WI38 (cell line): ENCODE measurements around the gene ICAM1.

Source experiments
- H3K4me3 ChIP-seq: 2 replicates; pipeline ENCODE4 v1.5.1; 2011; ENCODE audit warnings: low read depth, mild to moderate bottlenecking, control low read depth, low read length
- TF ChIP-seq, protein P1 (sequence below): IDR thresholded peaks from 2 replicates; pipeline ENCODE4 v1.5.1; 2012; ENCODE audit warnings: low read depth, mild to moderate bottlenecking, control low read depth, low read length

ICAM1 gene

DNA sequence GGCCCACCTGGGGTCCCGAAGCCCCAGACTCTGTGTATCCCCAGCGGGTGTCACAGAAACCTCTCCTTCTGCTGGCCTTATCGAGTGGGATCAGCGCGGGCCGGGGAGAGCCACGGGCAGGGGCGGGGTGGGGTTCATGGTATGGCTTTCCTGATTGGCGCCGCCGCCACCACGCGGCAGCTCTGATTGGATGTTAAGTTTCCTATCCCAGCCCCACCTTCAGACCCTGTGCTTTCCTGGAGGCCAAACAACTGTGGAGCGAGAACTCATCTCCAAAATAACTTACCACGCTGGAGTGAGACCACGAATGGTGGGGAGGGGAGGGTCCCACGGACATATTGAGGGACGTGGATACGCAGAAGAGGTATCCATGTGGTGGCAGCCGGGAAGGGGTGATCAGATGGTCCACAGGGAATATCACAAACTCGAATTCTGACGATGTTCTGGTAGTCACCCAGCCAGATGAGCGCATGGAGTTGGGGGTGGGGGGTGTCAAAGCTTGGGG is 17.8 kb downstream of the ICAM1 start:
- TF ChIP-seq, protein P1, sequence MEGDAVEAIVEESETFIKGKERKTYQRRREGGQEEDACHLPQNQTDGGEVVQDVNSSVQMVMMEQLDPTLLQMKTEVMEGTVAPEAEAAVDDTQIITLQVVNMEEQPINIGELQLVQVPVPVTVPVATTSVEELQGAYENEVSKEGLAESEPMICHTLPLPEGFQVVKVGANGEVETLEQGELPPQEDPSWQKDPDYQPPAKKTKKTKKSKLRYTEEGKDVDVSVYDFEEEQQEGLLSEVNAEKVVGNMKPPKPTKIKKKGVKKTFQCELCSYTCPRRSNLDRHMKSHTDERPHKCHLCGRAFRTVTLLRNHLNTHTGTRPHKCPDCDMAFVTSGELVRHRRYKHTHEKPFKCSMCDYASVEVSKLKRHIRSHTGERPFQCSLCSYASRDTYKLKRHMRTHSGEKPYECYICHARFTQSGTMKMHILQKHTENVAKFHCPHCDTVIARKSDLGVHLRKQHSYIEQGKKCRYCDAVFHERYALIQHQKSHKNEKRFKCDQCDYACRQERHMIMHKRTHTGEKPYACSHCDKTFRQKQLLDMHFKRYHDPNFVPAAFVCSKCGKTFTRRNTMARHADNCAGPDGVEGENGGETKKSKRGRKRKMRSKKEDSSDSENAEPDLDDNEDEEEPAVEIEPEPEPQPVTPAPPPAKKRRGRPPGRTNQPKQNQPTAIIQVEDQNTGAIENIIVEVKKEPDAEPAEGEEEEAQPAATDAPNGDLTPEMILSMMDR: no peak
- H3K4me3 ChIP-seq: no peak overlapping the region

DNA sequence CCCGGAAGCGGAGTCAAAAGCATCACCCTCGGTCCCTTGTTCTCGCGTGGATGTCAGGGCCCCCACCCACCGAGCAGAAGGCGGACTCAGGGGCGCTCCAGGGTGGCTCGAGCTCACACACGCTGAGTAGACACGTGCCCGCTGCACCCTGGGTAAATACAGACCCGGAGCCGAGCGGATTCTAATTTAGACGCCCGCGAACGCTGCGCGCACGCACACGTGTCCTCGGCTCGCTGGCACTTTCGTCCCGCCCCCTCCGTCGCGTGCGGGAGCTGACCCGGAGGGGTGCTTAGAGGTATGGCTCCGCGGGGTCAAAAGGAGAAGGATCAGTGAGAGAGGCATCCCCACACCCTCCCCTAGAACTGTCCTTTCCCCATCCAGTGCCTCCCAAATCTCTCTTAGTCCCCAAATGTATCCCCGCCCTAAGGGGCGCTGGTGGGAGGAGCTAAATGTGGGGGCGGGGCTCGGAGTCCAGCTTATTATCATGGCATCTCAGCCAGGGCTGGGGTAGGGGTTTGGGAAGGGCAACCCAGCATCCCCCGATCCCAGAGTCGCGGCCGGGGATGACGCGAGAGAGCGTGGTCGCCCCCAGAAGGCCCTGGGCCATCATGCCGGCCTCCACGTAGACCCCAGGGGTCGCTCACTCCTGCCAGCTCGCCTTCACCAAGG is 18.4 kb downstream of the ICAM1 start:
- TF ChIP-seq, protein P1: no peak
- H3K4me3 ChIP-seq: peak overlapping the region; percentile 69

GRCh38 chr19:10289836-10290356 is 19.0 kb downstream of the ICAM1 start, which contains the start of gene ICAM5:
Gene ICAM5, plus strand, starts transcription at chr19:10289952. Its CDS starts 92 bp downstream, at chr19:10290044.
- TF ChIP-seq, protein P1: no peak

GRCh38 chr19:10290357-10290875 is 19.5 kb downstream of the ICAM1 start:
- TF ChIP-seq, protein P1: no peak
- peak overlapping the region; percentile 69 for H3K4me3 ChIP-seq

More at GRCh38 chr19:10289836-10290356, 19.0 kb downstream of the ICAM1 start, which contains the start of gene ICAM5:
- peak within 1 kb of the TSS; percentile 69 for H3K4me3 ChIP-seq

DNA sequence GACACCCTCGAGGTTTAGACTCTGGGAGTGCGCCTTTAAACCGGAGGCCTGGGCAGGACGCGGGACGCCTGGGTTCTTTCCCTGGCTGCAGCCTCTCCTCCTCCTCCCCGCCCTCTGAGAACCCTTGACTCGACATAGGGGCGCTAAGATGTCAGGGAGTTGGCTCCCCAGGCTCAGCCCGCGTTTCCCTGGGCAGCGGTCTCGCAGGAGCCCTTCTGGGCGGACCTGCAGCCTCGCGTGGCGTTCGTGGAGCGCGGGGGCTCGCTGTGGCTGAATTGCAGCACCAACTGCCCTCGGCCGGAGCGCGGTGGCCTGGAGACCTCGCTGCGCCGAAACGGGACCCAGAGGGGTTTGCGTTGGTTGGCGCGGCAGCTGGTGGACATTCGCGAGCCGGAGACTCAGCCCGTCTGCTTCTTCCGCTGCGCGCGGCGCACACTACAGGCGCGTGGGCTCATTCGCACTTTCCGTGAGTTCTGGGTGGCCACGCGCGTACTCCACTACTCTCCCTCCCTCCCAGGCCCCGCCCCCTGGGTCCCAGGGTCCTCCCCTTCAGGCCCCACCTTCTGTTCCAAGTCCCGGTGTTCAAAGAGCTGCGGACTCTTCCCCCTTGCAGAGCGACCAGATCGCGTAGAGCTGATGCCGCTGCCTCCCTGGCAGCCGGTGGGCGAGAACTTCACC is 20.1 kb downstream of the ICAM1 start:
- peak overlapping the region; percentile 69 for H3K4me3 ChIP-seq
- TF ChIP-seq, protein P1: no peak

DNA sequence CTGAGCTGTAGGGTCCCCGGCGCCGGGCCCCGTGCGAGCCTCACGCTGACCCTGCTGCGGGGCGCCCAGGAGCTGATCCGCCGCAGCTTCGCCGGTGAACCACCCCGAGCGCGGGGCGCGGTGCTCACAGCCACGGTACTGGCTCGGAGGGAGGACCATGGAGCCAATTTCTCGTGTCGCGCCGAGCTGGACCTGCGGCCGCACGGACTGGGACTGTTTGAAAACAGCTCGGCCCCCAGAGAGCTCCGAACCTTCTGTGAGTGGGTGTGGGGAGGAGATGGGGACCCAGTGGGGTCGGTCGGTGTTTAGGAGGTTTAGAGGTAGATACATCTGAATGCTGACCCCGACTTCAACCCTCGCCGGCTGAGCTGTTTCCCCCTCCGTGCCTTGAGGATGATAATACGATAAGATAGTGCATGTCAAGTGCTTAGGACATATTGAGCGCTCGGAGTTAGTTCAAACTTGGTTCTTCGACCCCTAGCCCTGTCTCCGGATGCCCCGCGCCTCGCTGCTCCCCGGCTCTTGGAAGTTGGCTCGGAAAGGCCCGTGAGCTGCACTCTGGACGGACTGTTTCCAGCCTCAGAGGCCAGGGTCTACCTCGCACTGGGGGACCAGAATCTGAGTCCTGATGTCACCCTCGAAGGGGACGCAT is 20.8 kb downstream of the ICAM1 start:
- TF ChIP-seq, protein P1: no peak
- H3K4me3 ChIP-seq: peak overlapping the region; percentile 69
